HG03439 (cell line): ENCODE data around the gene NFIX.
"Not testable (repeated sequence)": the region's sequence is repeated elsewhere in the genome, so short reads cannot be mapped to it uniquely, and the experiment has no call there.

Experiments
- ATAC-seq: cut with Tn5 transposase; IDR thresholded peaks from one replicate; pipeline ENCODE4 v1.9.1; 2021; ENCODE audit warnings: mild to moderate bottlenecking, moderate library complexity; ENCODE audit not compliant: unreplicated experiment

NFIX gene

DNA sequence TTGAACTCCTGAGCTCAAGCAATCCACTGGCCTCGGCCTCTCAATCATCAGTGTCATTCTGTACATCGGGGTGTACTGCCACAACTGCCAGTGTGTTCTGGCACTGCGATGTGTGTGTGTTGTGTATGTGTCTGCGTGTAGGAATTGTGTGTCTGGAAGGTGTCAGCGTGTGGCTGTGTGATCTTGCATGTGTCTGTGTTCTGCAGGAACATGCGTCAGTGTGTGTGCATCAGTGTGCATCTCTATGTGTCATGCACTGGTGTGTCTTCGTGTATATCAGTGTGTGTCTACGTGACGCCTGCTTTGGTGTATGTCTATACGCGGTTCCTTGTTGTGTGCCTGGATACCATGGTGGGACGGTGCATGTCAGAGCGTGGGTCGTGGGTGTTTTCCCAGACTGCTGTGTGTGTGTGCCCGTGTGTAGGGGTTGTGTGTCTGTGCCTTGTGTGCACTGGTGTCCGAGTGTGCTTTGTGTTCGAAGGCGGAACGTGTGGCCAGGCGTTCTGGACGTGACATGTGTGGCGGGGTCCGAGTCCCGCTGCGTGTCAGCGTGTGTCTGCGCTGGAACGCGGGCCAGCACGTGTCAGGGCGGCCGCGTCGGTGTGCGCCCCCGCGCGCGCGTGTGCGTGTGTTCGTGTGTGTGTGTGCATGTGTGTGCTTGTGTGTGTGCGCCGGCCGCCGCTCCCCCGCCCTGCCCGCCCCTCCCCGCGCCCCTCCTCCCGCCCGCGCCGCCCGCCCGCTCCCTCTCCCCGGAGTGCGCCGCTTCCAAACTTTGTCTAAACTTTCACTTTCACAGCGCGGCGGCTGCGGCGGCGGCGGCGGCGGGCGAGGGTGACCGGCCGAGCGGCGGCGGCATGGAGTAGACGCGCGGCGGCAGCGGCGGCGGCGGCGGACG, at the start of gene NFIX:
NFIX (plus strand) TSS at position 775 of the 895 bp plus-strand sequence. CDS start 363 bp downstream, outside the sequence.
- ATAC-seq: no peak

DNA sequence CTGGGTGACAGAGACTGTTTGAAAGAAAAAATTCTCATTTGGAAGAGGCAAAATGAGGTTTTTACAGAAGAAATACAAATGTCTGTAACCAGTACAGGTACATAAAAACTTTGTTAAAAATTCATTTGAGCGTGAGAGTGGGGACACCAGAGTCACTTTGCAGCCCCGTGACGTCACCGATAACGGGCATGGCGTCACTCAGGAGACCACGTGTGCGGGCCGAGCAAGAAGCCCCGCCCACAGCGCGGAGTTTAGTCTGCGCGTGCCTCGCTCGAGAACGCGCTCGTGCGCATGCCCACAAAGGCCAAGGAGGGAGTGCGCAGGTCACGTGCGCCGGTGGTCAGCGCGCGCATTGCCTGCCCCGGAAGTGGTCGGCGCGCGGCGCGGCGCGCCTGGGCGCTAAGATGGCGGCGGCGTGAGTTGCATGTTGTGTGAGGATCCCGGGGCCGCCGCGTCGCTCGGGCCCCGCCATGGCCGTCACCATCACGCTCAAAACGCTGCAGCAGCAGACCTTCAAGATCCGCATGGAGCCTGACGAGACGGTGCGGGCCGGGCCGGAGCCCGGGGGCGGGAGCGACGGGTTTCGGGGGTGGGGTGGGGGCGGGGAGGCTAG, 49.7 kb upstream of the NFIX start, which contains the start of gene RAD23A:
RAD23A (plus strand) TSS at position 384 of the 613 bp plus-strand sequence; CDS start at position 471, 87 bp downstream.
- peak; percentile 76 for ATAC-seq

DNA sequence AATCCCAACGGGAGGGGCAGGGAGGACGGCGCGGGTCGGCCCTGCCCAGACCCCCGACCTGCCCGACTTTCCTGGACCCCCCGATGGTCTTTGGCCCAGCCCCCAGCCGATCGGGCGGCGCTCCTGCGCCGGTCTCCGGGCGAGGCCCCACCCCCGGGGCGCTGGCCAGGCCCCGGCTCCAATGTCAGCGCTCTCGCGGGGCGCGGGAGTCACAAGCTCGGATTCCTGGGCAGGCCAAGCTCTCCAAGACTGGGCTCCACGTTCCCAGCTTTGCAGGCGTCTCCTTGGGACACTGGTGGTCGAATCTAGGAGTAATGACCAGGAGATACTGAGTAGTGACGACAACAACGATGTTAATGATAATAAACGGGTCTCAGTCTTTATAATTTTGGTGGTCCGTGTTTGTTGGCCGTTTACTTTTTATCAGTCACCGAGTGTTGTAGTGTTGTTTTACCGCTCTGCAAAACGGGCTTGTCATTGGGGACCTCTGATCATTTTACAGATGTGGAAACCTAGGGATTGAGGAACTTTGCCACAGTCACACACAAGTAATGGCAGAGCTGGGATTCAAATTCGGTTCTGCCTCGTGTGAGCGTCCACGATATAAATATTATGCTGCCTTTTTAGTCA, 49.1 kb upstream of the NFIX start:
- ATAC-seq: peak; percentile 13

DNA sequence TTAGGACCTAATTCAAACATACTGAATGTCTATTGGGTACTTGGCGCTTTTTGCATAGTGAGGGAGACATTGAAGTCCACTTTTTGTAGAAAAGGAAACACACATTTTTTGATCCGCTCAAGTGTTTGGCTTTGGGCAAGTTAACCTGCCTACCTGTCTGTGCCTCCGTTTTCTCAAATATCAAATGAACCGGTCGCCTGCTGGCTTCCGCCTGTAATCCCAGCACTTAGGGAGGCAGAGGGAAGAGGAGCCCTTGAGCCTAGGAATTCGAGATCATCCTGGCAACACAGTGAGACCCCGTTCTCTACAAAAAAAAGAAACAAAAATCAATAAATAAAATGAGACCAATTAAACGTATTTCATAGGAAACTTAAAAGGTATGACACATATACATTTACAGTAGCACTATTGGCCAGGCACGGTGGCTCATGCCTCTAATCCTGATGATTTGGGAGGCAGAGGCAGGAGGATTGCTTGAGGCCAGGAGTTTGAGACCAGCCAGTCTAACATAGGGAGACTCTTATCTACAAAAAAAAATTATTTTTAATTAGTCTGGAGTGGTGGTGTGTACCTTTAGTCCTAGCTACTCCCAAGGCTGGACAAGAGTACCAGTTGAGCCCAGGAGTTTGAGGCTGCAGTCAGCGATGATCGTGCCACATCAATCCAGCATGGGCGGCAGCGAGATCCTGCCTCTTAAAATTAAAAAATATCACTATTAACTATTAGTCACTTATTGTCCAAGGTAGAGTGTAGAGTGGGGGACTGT, 48.4 kb upstream of the NFIX start:
- no peak for ATAC-seq

DNA sequence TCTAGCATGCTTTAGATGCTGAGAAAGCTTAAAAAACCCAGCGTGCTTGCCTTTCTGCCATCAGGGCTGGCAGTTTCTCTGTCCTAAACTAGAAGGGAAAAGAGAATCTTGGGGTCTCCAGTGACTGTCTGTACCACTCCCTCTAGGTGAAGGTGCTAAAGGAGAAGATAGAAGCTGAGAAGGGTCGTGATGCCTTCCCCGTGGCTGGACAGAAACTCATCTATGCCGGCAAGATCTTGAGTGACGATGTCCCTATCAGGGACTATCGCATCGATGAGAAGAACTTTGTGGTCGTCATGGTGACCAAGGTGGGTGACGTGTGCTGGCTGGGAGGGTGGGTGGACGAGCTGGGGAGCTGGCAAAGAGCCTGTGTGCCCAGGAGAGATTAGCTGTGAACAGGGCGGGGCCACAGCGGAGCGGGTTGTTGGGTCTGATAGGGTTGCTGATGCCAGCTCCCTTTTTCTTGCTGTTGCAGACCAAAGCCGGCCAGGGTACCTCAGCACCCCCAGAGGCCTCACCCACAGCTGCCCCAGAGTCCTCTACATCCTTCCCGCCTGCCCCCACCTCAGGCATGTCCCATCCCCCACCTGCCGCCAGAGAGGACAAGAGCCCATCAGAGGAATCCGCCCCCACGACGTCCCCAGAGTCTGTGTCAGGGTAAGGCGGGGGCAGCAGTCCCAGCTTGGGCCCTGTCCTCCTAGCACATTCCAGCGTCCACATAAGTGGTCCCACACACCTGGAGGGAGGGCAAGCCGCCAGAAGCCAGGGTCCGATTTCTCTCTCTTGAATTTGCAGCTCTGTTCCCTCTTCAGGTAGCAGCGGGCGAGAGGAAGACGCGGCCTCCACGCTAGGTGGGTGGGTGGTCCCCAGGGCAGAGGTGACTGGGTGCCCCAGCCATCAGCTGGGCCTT, 47.3 kb upstream of the NFIX start:
- ATAC-seq: no peak

DNA sequence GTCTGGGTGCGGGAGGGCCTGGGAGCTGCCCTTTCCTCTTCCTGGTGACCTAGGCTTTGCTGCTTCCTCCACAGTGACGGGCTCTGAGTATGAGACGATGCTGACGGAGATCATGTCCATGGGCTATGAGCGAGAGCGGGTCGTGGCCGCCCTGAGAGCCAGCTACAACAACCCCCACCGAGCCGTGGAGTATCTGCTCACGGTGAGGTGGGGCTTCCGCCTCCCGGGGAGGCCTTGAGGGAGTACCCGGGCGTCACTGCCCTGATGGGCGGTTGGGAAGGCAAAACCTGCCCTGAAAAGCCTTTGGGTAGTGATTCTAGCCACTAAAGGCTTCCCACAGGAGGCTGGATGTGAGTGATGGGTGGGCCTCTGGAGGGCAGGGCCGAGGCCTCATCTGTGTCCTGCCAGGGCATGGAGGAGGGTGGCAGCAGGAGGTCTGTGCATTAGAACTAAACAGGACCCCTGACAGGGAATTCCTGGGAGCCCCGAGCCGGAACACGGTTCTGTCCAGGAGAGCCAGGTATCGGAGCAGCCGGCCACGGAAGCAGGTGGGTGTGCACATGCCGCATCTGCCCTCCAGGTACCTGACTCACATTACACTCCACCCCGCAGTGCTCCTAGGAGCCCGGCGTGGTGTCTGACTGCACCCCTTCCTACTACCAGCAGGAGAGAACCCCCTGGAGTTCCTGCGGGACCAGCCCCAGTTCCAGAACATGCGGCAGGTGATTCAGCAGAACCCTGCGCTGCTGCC, 46.5 kb upstream of the NFIX start:
- no peak for ATAC-seq

DNA sequence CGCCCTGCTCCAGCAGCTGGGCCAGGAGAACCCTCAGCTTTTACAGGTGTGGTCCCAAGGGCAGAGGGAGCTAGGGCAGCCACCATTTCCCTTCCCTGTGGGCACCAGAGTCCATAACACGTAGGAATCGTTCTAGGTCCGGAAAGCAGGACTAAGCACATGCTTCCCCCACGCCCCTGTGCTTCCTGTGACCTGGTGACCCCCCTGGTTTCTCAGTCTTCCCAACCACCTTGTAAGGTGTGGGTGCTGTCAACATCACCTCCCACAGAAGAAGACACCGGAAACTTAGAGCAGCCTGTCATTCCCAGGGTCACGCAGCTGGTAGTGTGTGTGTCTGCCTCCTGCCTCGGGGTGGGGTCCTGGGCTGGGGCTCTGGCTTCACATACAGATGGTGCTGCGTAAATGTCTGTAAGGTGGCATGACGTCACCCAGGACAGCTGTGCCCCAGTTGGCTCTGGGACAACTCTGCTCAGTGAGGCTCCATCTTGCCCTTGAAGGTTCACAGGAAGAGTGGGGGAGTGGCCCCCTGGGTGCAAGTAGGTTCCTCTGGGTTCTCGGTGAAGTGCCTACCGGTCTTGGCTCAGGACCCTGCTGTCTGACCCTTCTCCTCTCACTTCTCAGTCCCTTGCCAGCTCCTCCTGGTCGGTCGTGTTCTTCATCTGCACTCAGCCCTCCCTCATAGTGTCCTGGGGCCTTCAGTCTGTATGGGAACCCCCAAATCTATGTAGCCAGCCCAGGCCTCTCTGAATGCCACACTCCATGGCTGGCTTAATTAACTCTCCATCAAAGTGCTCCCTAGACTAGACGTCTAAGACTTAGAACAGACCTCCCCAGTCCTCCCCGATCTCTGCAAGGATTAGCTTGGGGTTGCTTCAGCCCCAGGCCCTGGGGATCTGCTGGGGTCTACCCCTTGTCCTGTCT, 45.7 kb upstream of the NFIX start:
- ATAC-seq: no peak

DNA sequence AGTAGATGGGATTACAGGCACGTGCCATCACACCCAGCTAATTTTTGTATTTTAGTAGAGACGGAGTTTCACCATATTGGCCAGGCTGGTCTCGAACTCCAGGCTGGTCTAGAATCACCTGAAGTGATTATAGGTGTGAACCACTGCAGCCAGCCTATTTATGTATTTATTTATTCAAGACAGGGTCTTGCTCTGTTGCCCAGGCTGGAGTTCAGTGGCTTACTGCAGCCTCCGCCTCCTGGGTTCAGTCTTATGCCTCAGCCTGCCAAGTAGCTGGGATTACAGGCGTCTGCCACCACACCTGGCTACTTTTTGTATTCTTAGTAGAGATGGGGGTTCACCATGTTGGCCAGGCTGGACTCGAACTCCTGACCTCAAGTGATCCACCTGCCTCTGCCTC, 43.2 kb upstream of the NFIX start:
- not testable (repeated sequence) for ATAC-seq

DNA sequence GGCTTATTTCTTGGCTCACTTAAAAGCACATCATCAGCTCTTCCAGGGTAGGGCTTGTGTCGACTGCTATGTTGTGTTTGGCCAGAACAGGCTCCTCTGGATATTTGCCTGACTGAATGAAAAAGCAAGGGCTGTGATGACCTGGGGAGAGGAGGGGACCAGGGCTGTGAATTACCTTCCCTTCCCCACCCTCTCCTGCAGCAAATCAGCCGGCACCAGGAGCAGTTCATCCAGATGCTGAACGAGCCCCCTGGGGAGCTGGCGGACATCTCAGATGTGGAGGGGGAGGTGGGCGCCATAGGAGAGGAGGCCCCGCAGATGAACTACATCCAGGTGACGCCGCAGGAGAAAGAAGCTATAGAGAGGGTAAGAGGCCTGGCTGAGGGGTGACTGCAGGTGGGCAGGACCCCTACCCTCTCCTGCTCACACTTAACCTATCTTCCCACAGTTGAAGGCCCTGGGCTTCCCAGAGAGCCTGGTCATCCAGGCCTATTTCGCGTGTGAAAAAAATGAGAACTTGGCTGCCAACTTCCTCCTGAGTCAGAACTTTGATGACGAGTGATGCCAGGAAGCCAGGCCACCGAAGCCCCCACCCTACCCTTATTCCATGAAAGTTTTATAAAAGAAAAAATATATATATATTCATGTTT, 42.7 kb upstream of the NFIX start:
- ATAC-seq: no peak

DNA sequence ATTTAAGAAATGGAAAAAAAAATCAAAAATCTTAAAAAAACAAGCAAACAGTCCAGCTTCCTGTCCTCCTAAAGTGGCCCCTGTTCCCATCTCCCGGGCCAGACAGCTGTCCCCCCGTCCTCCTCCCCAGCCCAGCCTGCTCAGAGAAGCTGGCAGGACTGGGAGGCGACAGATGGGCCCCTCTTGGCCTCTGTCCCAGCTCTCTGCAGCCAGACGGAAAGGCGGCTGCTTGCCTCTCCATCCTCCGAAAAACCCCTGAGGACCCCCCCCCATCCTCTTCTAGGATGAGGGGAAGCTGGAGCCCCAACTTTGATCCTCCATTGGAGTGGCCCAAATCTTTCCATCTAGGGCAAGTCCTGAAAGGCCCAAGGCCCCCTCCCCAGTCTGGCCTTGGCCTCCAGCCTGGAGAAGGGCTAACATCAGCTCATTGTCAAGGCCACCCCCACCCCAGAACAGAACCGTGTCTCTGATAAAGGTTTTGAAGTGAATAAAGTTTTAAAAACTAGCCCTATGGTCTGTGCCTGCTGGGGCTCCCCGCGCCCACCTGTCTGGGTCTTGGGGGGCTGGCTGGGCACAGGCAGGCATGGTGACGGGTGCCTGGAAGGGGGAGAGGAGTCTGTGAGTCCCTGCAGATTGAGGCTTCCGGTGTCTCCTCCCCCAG, 42.0 kb upstream of the NFIX start:
- no peak for ATAC-seq

DNA sequence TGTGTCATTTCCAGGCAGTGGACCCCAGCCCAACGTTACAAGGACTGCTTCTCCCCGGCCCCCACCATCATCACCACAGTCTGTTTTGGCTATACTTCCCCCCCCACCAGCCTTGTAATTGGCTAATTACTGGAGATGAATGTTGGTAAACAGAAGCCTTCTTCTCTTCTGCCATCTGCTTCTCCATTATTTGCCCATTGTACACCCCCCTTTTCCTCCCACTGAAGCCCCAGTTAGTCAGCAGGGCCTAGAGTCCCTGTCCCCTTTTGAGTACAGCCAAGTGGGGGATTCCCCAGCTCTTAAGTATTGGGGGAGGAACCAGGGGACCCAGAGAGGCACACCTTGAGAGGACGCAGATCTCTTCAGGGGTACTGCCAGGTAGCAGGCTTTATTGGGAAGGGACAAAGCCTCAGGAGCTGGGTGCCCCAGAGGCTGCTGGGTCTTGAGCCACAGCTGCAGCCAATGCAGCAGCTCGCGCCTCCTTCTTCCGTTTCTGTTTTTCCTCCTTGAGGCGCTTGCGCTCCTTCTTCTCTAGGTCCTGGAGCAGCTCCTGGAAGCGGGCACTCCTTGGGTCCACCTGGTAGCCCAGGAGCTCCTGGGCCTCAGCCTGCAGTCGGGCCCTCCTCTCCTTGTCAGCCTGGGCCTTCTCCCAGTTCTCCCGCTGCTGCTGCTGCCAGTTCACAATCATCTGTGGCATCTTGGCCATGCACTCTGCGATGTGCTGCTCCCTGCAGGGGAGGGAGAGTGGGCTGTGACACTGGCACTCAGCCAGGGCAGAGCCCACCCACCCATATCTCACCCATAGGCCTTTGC, 41.3 kb upstream of the NFIX start:
- ATAC-seq: no peak

DNA sequence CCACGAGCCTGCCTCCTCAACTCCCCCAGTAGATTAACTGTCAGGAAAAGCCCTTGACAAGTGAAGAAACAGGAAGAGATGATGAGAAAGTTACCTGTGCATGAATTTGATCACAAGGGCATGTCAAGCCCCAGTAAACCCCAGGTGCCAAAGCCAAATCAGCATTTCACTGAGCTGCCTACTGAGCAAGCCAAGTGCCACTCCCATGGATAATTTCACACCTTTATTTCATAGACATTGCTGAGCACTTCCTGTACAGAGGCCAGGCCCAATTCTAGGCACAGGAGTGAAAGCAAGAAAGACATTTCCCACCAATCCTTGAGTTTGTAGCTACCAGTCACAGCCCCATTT, 40.7 kb upstream of the NFIX start:
- ATAC-seq: no peak

DNA sequence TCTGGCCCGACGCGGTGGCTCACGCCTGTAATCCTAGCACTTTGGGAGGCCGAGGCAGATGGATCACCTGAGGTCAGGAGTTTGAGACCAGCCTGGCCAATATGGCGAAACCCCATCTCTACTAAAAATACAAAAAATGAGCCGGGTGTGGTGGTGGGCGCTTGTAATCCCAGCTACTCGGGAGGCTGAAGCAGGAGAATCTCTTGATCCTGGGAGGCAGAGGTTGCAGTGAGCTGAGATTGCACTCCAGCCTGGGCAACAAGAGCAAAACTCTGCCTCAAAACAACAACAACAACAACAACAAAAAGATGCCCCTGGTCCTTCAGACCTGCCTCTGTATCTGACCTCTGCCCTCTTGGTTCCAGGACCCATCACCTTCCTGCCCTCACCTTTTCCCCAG, 39.7 kb upstream of the NFIX start:
- ATAC-seq: not testable (repeated sequence)

DNA sequence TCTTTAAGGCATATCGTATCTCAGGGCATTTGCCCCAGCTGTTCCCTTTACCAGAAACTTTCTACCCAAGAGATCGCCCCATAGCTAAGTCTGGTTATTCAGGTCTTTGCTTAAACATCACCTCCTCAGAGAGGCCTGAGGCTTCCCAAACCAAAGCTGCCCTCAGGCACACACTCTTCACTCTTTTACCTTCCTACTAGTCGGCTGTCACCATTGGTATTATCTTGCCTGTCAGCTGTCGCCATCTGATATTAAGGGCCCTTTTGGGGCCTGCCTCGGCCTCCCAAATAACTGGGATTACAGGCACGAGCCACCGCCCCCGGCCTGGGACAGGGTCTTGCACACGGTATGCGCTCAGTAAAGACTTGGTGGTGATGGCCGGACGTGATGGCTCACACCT, 39.3 kb upstream of the NFIX start:
- ATAC-seq: no peak

DNA sequence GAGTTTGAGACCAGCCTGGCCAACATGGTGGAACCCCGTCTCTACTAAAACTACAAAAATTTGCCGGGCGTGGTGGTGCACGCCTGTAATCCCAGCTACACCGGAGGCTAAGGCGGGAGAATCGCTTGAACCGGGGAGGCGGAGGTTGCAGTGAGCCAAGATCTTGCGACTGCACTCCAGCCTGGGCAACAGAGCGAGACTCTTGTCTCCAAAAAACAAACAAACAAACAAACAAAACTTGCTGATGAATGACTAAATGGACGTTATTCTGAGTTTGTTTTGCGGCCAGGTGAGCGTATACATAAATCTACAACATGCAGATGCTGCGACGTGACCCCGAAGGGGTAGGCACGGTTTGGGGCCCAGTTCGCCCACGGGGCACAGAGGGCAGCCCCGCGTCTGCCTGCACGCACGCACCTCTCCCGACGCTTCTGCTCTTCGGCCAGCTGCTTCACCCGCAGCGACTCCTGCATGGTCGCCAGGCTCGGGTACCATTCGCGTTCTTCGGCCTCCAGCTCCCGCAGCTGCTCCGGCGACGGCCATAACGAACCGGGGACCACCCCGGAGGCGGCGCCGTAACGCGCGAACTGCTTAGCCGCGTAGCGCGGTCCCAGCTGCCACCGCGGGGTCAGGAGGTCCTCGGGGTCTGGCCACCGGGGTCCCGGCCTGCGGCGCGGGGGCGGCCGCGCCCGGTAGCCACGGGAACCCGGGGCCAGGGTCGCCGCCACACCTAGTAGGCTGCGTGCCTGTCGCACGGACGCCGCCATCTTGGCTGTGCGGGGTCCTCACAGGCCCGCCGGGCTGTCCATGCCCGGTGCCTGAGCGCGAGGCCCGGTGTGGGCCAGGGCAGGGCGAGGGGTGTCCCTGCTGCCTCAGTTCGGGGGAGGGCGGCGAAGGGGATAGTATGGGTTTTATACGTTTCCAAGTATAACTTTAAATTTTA, 38.6 kb upstream of the NFIX start, which contains the start of gene GADD45GIP1:
GADD45GIP1 (minus strand) TSS at position 778 of the 943 bp plus-strand sequence; CDS start at position 767, 11 bp downstream.
- ATAC-seq: peak; percentile 69
